Activated T-helper 1 cell treated with anti-CD3 and anti-CD28 coated beads, Interleukin-2, amount 50 U/mL, for 16 hours (primary cell): ENCODE measurements around the gene APPL2.
"Not testable (repeated sequence)": the region's sequence is repeated elsewhere in the genome, so short reads cannot be mapped to it uniquely, and the experiment has no call there.

Experiments
- DNase-seq, 2 donors: peaks; one replicate each; pipeline ENCODE4 v3.0.0-alpha.2; 2020; ENCODE audit warnings: low read depth in 1 of 2, low spot score in 1 of 2

Gene APPL2

DNA sequence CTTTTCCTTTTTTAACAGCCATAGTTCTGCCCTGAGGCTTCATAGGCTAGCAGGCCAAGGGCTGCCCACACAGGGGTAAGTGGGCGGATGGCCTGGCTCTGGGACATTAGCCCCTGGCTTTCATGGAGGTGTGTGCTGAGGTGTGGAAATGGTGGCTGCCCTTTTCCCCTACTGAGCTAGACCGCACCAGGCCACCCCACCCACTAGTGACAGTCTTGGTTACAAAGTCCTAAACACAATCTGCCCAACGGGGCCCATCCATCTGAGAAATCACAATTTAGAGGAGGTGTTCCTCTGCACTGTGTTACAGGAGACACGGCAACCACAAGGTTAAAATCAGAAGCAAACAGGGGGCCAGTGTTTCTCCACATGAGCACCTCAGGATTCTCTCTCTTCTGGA is 35.6 kb downstream of the APPL2 start:
- no peak for DNase-seq

DNA sequence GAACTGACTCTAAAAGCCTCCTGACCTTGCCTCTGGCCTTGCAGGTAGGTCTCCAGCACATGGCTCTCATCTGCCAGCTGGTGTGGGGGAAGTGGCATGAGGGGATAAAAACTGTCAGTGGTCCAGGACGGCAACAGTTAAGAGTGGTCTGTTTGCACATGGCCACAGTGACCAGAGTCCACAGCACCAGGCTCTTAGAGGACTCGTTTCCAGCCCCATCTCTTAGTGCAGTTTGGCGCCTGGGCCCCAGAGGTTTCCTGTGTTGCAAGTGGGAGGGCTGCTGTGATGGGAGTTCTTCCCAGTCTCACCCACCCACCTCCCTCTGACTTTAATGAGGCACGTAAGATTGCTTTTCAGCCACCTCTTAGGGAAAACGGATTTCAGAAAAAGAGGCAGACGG is 37.0 kb downstream of the APPL2 start:
- no peak for DNase-seq

DNA sequence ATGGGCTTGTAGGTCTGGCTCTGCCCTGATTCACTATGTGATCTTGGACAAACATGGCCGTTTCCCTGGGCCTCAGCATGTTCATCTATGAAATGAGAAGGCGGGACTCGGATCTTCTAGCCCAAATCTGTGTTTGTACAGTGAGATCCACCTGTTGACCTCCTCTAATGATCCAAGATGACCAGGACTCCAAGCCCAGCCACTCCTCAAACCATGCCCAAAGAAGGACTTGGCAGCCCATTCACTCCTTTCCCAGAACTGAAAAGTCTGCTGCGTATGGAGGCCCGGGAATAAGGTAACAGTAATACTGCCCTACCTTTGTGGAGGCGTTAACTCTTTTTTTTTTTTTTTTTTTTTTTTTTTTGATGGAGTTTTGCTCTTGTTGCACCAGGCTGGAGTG is 39.9 kb downstream of the APPL2 start:
- no peak for DNase-seq

DNA sequence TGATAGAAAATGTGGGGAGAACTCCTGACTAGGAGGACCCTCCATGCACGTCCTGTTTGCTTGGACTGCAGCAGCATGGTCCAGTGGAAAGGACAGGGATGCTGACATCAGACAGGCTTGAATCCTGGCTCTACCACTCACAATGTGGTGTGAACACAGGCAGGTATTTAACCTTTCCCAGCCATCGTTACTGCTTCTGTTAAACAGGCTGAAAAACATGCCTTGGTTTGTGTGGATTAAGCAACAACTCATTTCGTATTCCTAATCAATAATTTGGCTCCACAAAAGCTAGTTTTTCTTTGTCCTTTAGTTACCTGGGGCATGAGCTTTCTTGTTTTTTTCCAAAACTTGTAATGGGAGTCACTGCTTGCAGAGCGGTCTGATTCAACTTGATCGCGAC is 41.0 kb downstream of the APPL2 start:
- DNase-seq, result no peak

DNA sequence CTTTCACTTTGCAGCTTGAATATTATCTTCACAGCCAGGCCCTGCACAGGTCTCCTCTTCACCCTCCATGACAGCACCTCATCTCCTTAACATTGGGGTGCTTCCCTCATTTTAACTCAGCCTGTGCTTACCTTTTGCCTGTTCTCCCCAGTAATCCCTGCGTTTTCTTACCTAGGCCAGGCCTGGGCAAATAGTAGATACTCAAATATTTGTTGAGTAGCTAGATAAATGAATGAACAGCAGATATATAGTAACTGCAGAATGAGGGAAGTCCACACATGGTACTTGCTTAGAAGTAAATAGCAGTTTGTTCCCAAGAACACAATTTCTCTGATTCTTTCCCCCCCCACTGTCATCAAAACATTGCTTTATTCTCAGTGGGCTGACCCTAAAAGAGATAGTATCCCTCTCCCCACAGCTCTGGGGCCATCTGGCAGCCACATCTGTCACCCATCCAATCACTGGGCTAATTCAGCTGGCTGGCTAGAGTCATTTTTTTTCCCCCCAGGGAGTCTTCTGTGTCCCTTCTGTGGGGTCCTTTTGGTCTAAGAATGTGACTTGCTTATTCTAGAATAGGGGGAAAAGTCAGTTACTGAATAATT is 43.2 kb downstream of the APPL2 start:
- DNase-seq, result no peak

DNA sequence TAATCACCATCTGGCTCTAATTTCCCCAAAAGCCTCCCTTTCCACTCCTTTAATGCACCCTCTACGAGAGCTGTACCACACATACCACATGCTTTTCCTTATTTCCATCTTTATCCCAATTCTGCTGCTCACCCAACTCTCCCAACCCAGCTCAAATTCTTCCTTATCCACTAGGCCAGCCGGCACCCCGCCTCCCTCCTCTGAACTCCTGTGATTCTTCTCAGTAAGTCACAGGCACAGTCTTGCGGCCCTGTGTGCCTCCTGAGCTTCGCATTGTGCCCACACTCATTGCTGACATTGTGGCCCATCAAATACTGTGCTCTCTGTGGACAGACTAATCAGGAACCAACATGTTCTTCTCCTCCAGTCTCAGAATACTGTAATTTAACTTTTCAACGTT is 45.4 kb downstream of the APPL2 start:
- no peak for DNase-seq

DNA sequence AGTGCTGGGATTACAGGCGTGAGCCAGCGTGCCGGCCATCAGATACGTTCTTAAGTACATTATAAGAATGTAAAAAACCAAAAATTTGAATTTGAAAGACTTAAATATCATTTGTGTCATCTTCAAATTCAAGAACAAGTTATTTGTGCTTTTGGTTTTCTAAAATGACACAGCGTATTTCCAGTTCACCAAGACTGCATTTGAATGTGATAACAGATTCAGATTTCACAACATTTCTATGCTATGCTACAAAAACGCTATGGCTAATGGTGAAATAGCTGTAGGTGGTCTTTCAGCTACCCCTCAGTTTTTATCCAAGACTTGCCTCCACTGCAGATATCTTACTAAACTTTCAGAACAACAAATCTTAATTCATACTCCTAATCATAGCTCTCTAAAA is 46.7 kb downstream of the APPL2 start:
- DNase-seq, result no peak

DNA sequence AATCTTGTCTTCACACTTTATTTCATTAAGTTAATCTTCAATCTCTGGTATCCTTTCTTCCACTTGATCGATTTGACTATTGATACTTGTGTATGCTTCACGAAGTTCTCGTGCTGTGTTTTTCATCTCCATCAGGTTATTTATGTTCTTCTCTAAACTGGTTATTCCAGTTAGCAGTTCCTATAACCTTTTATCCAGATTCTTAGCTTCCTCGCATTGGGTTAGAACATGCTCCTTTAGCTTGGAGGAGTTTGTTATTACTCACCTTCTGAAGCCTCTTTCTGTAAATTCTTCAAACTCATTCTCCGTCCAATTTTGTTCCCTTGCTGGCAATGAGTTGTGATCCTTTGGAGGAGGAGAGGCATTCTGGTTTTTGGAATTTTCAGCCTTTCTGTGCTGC is 52.0 kb downstream of the APPL2 start:
- DNase-seq, result not testable (repeated sequence)

DNA sequence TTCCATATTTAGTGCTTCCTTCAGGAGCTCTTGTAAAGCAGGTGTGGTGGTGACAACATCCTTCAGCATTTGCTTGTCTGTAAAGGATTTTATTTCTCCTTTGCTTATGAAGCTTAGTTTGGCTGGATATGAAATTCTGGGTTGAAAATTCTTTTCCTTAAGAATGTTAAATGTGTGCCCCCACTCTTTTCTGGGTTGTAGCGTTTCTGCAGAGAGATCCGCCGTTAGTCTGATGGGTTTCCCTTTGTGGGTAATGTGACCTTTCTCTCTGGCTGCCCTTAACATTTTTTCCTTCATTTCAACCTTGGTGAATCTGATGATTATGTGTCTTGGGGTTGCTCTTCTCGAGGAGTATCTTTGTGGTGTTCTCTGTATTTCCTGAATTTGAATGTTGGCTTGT is 52.6 kb downstream of the APPL2 start:
- not testable (repeated sequence) for DNase-seq

DNA sequence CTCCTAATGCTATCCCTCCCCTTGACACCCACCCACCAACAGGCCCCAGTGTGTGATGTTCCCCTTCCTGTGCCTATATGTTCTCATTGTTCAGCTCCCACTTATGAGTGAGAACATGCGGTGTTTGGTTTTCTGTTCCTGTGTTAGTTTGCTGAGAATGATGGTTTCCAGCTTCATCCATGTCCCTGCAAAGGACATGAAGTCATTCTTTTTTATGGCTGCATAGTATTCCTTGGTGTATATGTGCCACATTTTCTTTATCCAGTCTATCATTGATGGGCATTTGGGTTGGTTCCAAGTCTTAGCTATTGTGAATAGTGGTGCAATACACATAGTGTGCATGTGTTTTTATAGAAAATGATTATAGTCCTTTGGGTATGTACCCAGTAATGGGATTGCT is 56.9 kb downstream of the APPL2 start:
- not testable (repeated sequence) for DNase-seq

DNA sequence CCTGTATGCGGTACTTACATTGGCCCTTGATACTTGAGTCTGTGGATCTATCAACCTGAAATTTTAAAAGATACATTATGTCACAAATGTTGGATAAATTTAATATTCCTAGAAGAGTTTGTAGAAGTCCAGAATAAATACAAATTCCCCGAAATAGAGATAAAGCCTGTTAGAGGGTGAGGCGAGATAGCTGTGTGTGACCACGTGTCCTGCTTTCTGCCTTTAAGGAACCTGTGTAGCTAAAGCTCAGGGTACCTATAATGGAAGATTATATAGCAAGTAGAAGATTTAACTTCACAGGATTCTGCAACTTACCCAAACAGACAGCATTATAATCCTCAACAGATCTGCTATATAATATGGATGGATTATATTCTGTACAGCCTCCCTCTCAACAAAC is 58.8 kb downstream of the APPL2 start:
- DNase-seq, result no peak

DNA sequence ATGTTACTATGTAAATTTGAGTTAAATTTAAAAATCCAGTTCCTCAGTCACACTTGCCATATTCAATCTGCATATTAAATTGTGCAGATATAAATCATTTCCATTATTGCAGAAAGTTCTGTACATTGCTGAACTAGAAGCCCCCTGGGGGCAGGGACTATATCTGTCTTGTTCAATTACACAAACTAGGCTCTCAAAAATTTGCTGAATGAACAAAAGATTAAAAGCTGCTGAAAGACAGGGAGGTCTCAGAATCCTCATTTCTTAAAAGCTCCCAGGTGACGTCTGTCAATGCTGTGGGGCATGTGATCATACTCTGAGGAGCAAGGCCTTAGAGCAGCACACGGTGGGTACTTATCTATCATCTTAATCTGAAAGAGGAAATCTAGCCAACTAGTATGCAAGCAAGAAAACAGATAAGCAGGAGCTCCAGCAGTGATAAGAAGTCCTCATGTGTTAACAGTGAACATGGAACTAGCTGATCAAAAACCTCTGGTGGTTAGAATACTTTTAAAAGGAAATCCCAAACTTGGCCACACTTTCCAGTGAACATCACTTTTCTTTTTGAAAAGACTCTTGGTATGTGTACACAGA is 60.5 kb downstream of the APPL2 start:
- no peak for DNase-seq

DNA sequence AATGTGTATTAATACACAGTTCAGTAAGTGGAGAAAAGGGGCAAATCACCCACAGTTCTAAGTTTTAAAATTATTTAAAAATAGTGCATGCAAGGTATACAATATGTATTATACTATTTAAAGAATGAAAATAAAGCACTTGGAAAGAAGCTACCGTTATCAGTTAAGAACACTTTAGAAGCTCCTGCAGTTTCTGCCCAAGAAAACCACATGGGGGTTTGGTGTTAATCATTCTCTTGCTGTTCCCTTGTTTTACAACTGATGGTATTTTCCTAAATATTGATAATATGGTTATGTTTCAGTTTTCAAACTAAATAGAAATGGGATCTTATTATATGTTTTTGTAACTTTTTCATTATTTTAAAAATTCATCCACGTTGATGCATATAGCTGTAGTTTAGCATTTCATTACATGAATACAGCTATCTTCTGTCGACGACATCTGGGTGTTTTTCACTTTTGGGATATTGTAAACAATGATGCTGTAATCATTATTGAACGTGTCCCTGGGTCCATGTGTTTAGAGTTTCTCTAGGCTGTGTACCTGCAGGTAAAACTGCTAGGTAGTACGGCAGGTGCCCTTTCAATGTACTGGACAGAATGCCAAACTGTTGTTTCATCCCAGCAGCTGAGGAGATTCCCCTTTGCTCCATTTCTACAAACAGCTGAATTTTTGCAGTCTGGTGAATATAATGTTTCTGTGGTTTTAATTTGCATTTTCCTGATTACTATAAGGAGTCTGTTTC is 64.1 kb downstream of the APPL2 start:
- no peak for DNase-seq

DNA sequence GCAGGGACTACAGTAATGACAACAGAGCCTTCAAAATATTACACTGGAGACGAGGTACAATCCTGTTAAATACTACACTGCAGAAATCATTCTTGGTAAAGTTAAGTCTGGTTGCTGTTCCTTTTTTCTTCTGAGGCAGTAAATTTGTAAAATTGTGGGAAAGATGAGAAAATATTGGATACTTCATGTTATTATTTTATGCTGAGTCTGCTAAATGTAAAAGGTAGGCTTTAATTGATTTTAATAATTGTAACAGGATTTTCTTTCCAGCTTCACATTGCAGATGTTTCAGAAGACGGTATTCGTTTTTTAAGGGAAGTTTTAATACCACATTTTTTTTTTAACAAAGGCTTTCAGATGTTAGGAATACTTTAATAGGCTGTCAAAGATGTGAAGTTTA is 65.8 kb downstream of the APPL2 start:
- DNase-seq, result no peak

DNA sequence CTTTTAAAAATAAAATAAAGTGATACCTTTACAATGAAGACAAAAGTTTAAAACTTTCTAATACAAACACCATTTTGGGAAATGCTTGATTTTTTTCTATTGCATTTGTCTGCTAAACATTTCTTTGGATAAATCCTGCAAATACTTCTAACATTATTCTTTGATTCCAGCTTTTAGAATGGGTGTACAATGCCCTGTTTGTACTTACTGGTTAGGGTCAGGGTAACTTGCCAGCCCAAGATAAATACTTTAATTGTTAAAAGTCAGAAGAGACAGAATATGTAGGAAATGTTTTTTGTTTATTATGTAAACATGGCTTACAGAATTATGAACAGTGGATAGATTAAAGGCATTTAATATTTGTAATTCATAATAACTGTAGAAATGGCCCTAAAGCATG is 68.0 kb downstream of the APPL2 start:
- no peak for DNase-seq

DNA sequence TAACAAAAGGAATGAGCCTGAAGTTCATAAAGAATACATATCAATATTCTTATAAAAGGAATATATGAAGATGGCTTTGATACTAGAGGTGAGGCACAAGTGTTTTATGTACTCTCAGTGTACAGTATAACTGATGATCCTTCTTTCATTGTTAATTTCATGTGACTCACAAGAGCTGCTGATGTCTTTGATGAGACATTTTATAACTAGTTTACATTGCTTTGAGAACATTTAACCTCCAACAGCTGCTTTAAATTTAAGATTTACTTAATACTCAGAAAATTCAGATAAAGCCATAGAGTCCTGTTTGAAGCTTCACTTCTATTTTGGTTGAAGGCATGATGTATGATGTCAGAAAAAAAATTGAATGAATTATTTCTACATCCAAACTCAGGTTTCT is 68.6 kb downstream of the APPL2 start:
- DNase-seq, result no peak

DNA sequence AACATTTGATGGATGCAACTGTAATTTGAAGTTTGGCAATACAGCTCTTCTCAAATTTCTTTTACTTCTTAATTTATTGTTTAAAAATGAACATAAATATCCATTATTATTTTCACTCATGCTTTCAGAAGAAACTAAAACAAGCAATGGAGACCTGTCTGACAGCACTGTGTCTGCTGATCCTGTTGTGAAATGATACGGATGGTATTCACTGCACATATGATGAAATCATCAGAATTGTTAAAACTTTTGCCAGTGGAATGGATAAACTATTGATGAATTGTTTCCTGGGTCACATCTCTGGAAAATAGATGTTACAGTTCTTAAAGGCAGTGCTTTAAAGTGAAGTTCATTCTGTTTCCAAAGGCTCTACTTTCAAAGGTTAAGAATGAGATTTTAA is 69.2 kb downstream of the APPL2 start:
- no peak for DNase-seq

DNA sequence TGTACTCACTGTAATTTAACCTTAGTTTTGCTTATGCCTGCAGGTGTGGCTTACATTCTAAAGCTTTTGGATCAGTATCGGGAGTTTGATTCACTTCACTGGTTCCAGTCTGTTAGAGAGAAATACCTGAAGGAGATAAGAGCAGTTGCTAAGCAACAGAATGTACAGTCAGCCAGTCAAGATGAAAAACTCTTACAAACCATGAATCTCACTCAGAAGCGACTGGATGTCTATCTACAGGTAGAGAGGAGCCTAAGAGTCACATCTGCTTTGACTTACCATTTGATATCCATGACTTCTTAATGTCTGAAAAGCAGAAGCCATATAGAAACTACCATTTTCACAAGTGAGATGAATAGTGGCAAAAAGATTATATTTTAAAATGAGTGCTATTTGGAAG is 71.9 kb downstream of the APPL2 start:
- DNase-seq, result no peak

DNA sequence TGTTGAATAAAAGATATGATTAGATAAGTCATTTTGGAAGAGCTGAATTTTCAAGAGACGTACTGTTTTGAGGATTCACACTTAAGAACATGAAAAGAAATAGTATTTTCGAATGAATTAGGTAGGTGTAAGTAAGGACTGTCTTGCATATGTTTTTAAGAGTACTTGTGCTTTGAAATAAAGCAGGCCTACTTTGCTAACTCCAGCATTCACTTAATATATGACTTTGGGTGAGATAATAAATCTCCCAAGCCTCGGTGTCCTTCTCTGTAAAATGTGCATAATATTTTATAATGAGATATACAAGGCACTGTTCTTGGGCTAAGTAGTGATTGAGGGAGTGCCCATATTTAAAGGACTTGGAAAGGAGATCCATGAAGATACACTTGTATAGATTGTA is 73.8 kb downstream of the APPL2 start:
- DNase-seq, result no peak

DNA sequence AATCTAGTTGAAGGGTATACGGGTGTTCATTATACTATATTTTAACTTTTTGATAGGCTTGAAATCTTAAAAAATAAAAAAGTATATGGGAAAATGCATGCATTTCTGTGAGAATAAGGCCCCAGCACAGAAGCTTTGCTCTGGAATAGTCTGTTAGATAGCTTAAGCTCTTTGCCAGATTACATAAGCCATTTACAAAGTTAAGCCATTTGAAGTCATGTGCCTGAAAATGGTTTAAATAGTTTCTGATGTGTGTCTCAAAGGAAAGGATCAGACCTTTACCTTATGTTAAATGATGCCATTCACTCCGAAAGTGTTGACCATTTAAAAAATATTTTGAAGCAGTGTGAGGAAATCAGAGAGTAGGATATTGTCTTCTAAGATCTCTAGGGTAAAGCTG is 77.1 kb downstream of the APPL2 start:
- DNase-seq, result no peak

DNA sequence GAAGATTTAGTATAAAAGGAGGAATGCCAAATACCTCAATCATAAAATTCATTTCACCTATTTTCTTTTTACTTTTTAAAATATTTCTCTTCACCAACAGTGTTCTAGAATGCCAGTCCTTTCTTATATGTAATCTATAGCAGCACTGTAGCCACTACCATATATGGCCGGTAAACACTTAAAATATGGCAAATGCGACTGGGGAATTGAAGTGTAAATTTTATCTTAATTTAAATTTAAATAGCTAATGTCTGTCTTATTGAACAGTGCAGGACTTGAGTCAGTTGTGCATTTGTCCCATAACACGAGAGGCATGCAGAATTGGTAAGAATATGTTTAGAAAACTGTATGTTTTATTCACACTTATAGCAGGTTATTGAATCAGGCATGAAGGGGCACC is 78.4 kb downstream of the APPL2 start:
- DNase-seq, result no peak

DNA sequence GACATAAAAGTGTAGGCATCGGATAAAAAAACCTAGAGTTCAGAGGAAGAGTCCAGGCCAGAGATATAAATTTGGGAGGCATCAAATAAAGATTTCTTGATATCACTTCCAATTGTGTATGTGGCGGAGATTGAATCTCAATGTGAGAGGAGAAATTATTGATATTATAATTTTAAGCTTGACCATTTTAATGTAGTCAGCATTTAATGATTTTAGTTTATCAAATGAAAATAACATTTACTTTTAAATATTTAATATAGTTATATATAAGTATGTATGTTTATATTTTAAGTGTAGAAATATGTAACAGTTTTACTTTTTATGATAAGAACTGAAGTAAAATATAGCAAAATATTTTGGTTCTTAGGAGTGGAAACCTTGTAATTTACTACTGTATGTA is 79.7 kb downstream of the APPL2 start:
- DNase-seq, result no peak

DNA sequence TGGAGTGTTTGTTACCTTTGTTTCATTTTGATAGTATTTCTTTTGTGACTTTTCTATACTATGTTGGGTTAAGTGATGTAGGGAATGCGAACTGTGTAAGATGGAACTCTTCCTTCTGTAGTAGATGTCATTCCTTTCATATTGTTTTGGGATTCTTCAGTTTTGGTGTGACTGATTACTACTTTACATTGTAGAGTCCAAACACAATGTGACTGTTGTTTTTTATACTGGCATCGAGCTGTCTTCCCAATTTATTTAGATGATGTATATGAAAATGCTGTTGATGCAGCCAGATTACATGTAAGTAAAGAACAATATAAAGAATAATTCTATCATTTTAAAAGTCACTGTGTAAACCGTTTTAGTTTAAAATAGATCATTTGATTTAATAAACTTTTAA is 93.7 kb downstream of the APPL2 start:
- DNase-seq, result no peak
